ENCODE results near the gene SUFU. TPM values are rescaled to one million over a fixed set of nuclear protein-coding genes. Genes with fewer than 3 reads are reported as not detected.

SUFU gene
- total RNA-seq, 1 donor from 2014 or later: 17.4 TPM

GRCh38 chr10:102615361-102615760 is 111.6 kb downstream of the SUFU start:
- DNase-seq (ENCODE audit: extremely low read depth, low read depth, low spot score): no peak

GRCh38 chr10:102616066-102616770 is 112.4 kb downstream of the SUFU start:
- DNase-seq (ENCODE audit: extremely low read depth, low read depth, low spot score): no peak

GRCh38 chr10:102617041-102617440 is 113.3 kb downstream of the SUFU start:
- DNase-seq (ENCODE audit: extremely low read depth, low read depth, low spot score): no peak

- no peak for DNase-seq (ENCODE audit: extremely low read depth, low read depth, low spot score)
Measured at GRCh38 chr10:102617816-102618215, 114.0 kb downstream of the SUFU start.

- DNase-seq (ENCODE audit: extremely low read depth, low read depth, low spot score): no peak
Measured at GRCh38 chr10:102619281-102619981, 115.7 kb downstream of the SUFU start.

GRCh38 chr10:102620138-102620590 is 116.4 kb downstream of the SUFU start:
- DNase-seq (ENCODE audit: extremely low read depth, low read depth, low spot score): no peak

- DNase-seq (ENCODE audit: extremely low read depth, low read depth, low spot score): no peak
Measured at GRCh38 chr10:102620591-102621442, 117.0 kb downstream of the SUFU start.

GRCh38 chr10:102621443-102622325 is 117.9 kb downstream of the SUFU start:
- DNase-seq (ENCODE audit: extremely low read depth, low read depth, low spot score): no peak

- no peak for DNase-seq (ENCODE audit: extremely low read depth, low read depth, low spot score)
Measured at GRCh38 chr10:102624094-102624493, 120.3 kb downstream of the SUFU start.

- no peak for DNase-seq (ENCODE audit: extremely low read depth, low read depth, low spot score)
Measured at GRCh38 chr10:102624751-102625645, 121.2 kb downstream of the SUFU start.

GRCh38 chr10:102626026-102626685 is 122.4 kb downstream of the SUFU start:
- DNase-seq (ENCODE audit: extremely low read depth, low read depth, low spot score): no peak

GRCh38 chr10:102627291-102627735 is 123.5 kb downstream of the SUFU start:
- DNase-seq (ENCODE audit: extremely low read depth, low read depth, low spot score): no peak

- no peak for DNase-seq (ENCODE audit: extremely low read depth, low read depth, low spot score)
Measured at GRCh38 chr10:102627736-102628293, 124.0 kb downstream of the SUFU start.

- DNase-seq (ENCODE audit: extremely low read depth, low read depth, low spot score): no peak
Measured at GRCh38 chr10:102628451-102628911, 124.7 kb downstream of the SUFU start.

- DNase-seq (ENCODE audit: extremely low read depth, low read depth, low spot score): no peak
Measured at GRCh38 chr10:102629661-102630614, 126.2 kb downstream of the SUFU start.

- DNase-seq (ENCODE audit: extremely low read depth, low read depth, low spot score): no peak
Measured at GRCh38 chr10:102630663-102631062, 126.9 kb downstream of the SUFU start.

Measured in glomerular endothelial cell (primary cell).